DMS53 (cell line): ENCODE results near the gene DMBT1.

Experiments used
- DNase-seq: peaks from one replicate; lab custom pipeline; 2025; lab: John Stamatoyannopoulos, UW

The DMBT1 gene

DNA sequence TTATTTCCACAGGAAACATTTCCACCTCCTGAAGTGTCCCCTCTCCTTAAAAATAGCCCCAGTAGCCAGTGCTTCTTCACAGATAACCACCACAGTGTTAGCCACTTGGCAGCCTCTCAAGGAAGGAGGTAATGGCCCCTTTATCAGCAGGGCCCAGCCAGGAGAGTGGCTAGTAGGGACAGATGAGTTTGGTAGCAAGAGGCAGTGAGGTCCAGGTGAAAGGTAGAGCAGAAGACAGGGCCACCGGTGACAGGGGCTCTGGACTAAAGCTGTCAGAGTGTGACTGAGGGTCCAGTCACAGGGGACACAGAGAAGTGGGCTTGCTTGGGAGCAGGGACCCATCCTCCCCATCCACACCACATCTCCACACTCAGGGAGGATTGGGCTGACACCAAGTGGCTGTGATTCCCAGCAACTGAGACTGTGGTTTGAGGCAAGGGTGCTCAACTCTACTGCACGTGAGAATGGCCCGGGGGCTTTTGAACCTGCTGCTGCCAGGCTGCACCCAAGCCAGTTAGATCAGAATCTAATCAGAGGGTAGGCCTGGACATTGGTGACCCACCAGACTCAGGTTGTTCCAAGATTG is 86.9 kb downstream of the DMBT1 start:
- DNase-seq = no peak

DNA sequence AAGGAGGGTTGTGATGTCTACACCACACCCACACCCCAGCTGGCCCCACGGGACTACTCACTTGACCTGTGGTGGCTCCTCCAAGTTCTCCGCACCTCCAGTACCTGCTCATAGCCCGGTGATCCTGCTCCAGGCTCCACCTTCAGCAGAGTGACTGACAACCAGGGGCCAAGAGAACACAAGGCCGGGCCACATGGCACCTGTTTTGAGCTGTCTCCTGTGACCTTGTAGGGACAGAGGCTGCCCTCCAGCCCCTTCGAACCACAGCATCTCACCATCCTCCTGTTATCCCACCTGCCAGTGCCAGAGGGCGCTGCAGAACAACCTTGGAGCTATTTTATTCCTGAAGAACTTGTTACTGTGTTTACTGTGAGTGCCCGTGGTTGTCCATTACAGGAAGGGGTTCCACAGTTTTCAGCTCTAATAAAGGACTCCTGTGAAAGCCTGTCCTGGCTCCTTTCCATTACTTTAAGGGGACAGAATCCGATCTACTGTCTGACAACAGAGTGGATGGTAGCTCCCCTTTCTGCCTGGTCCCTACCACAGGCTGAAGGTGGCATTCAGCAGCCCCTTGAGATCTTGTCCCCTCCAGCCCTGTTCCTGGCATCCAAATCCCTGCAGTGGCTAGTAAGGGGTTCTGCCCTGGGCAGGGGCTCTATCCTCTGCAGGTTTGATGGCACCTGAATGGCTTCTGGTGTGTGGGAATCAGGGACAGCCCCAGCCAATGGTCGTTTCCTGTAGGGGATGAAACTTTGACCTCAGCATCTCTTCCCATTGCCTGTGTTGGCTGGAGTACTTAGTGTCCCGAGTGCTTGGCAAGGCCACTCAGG is 88.3 kb downstream of the DMBT1 start:
- peak; percentile 79 for DNase-seq

DNA sequence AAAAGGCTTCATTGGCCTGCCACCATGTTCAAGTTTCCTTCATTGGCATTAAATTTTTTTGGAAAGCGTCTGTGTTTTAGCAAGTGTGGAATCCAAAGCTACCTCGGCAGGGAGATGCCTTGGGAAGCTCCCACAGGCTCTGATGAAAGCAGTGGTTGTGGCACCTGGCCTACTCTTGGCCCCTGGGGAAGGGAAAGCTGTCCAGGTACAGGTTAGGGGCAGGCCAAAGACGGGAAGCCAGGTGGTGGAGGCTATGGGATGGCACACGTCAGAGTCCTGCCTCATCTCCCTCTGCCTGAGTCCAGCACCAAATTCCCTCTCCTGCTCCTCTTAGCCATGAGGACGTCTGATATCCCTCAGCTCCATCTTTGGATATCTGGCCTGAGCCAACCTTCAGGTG is 89.3 kb downstream of the DMBT1 start:
- DNase-seq = no peak

DNA sequence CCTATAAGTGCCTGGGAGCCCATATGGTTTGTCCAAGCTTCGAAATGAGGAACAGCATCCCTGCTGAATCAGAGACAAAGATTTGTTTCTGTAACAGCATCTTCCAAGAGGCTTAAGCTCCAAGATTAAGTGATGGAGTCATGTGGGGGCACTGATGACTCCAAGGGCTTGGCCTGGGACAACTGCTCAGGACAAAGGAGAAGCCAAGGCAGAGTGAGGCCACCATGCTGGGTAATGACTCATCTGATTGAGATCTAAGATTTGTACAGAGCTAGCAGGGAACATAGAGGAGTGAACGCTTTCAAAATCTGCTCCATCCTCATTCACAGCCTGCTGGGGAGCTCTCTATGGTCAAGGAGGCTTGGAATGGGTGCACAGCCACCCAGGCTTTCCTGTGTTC is 89.8 kb downstream of the DMBT1 start:
- no peak for DNase-seq

DNA sequence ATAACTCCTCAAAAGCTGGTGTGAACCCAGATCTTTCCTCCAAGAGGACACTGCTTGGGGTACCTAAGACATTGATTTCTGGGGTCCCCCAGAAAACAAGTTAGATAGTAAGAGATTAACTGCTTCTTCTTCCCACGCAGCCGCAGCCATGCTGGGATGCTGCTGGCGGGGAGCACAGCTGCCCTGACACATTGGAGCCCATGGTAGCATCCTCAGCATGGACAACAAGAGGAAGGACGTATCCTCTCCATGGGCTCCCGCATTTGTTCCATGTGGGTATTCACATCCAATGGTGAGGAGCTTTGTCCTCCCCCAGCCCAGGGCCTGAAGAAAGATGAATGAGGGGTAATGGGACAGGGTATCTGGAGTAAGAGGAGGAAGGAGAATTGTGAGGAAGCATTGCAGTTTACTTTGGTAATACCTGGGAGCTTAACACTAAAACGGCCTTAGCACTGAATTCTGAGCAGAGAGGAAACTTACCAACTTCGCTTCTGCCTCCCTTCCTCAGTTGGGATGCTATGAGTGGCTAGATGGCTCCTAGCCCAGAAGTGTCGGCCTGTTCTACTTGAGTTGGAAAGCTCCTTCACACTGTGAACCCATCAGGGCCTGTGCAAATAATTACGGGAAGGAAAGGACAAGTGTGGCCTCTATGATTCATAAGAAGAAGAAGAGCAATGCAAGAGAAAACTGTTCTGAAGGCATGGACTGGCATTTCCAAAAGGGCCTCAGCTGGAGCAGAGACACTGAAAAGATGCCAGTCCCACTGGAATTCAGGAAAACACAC is 95.2 kb downstream of the DMBT1 start:
- DNase-seq = no peak

DNA sequence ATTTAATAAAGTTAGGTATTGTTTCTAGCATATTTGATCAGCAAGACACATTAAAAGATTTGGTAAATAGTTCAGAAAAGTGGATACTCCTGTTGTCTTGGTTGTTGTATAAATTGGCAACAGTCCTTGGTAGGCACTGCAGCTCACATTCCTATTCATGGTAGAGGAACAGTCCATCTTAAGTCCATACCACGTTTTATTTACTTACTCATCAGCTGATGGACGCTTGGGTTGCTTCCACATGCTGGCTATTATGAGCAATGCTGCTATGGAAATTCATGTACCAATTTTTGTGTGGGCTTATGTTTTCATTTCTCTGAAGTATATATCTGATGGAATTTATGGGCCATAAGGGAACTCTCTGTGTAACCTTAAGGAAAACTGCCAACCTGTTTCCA is 95.8 kb downstream of the DMBT1 start:
- no peak for DNase-seq

DNA sequence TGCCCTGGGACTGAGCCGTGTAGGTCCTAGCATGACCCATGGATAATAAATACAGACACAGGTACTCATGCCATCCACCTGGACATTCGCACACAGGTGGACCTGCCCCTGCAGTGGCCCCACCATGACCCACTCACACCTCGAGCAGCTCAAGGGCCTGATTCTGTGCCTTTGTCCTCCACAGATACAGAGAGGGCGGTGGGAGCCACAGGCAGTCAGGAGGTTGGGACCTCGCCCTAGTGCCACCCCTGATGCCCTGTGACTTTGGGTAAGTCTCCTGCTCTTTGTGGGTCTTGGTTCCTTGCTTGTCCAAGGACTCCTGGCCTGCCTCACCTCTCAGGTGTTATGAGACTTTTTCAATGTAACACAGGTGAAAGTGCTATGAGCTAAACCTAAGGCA is 96.2 kb downstream of the DMBT1 start:
- DNase-seq = no peak

DNA sequence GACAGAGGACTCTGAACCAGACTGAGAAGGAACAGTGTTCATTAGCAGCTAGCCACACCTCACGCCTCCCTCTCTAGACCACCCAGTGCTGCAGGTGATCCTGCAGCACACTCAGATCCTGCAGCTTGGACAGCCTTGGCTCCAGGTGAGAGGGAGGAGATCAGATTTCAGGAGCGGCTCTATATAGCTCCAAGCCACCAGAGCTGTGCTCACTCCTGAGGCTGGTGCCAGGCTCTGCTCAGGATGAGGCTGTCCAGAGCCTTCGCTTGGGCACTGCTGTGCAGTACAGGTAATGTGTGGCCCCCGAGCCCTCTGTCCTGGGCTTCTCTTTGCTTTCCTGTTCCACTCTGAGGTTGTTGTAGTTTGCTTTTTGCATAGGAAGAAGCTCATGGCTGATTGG is 96.7 kb downstream of the DMBT1 start:
- no peak for DNase-seq

DNA sequence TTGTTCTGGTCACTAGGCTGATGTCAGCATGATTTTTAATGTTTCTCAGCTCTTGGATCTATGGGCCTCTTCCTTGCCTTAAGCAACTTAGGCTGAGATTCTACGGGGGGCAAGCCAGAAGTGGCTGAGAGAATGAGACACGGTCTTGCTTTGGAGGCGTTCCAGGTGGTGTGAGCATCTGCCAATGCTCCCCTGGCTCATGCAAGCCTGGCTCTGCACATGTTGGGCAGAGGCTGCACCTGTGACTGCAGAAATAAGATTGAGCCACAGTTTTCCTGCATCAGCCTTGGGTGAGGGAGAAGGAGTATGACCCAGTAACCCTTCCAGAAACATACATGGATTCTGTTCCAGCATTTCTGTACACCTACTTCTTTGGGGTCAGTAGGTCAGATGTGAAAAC is 97.2 kb downstream of the DMBT1 start:
- DNase-seq = no peak

DNA sequence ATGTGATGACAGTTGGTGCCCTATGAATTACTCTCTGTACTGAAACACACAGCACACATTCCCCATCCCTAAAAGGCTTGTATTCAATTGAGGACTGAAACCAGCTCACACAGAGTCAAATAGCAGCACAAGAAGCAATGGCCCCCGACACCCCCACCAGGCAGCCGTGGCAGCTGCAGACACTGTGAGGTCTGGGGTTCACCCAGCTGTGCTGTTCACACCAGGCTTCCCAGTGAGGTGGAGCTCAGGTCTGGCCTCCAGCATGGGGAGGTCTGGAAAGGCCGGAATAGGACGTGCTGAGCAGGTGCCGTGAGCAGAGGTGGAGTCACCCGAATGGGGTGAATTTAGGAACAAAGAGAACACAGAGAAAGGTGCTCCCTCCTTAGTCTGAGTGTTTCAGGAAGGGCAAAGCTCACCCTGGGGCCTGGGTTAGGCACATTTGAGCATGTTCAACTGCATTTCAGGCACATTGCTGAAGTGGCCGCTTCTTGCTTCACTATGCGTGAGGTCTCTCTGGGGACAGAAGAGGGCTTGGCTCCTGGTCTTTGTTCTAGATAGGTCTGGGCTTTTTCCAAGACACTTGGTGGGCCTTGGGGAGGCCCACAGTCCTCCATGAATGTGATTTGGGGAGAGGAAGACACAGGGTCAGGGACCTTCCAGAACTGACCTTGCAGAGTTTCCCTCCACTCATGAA is 97.9 kb downstream of the DMBT1 start:
- DNase-seq = no peak

DNA sequence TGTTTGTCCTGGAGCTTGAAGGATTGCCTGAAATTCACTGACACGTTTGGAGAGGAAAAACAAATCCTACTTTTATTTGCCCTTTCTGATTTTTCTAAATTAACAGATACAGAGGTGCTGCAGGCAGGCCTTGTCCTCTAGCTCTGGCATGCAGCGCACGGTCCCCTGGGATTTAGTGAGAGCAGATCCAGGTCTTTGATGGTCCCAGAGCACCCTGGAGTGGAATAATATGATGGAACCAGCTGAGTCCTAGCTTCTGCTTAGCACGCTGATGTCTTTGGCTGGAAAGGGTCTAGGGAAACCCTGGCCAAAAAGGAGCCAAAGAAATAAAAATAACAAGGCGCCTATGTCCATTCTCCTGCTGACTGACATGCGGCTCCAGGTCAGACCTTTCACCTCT is 98.6 kb downstream of the DMBT1 start:
- no peak for DNase-seq

DNA sequence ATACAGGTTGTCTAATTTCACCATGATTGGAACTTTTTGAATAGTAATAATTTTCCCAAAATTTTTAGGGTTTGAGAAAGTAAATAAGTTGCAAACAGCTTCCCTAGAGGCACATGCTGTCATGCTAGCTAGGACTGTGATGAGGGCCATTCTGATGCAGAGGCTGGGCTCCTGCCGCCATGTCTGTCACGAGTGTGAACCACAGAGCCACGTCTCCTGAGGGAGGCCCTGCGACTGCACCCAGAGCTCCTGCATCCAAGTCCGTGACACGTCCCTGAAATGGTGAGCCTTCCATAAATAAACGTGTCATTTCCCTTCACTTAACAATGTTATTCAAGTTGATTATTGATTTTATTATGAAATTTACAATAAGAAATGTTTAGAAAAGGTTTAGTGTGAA is 99.1 kb downstream of the DMBT1 start:
- DNase-seq = no peak

DNA sequence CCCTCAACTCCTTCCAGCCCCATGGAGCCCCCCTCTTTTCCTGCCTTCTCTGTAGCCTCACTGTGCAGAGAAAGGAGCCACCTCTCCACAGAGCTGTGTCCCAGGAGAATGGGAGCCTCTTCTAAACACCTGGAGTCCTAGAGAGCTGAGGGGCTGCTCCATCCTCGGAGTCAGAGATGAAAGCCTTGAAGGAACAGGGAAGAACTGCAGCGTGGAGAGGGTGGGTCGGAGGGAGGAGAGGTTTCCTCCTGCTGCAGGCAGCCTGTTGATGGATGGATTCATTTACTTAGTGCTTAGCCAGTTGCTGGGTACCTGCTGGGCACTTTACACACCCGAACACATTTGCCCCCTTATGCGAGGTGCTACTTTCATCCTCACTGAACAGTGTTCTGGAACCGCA is 100.1 kb downstream of the DMBT1 start:
- no peak for DNase-seq

DNA sequence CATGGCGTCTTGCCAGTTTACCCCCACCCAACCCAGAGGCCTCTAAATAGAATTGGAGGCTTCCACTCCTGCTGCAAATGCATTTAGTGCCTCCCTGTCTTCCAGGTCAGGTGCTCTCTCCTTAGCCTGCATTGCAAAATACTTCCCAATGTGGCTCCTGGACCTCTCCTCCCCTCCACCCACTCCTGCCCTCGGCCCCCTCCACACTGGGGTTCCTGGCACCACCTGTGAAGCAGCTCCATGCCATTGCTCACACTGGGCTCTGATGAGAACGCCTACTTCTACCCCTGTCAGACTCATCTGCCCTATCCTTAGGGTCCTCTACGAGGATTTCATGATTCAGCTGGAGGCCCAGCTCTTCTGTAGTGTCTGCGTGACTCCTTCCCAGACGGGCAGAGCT is 101.7 kb downstream of the DMBT1 start:
- no peak for DNase-seq

DNA sequence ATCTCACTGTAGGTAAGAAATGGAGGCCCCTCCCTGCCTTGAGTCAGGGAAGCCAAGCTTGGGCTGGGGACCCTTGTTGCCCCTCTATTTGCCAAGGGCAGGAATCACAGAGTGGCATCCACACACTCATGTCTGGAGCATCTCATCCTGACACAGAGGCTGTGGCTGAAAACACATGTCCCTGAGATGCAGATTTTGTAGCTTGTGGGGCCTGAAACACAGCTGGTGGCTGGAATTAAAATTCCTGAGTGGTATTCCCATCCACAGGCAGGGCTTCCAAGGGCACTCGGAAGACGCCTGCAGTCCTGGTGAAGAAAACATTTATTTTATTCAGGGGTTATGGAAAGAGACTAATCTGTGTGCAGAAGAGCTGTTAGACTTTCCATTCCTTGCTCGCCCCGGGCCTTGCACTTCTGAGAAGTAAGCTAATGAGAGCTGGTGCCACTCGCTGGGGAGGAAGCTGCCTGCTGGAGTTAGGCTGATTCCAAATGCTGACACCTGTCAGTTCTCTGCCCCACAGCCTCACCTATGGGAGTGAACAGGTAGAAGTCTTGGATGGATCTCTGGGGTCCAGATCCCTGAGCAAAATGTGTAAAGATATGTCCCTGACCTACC is 103.1 kb downstream of the DMBT1 start:
- no peak for DNase-seq

DNA sequence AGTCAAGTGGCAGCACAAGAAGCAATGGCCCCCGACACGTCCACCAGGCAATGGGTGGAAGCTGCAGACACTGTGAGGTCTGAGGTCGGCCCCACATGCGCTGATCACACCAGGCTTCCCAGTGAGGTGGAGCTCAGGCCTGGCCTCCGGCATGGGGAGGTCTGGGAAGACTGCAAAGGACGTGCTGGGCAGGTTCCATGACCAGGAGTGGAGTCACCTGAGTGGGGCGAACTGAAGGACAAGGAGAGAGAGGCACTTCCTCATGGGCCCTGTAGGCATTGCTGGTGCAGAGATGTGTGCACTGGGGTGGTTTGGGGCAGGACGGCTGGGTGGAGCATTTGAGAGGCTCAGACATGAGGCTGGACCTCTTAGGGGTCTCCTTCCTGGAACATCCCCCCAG is 103.9 kb downstream of the DMBT1 start:
- DNase-seq = no peak

DNA sequence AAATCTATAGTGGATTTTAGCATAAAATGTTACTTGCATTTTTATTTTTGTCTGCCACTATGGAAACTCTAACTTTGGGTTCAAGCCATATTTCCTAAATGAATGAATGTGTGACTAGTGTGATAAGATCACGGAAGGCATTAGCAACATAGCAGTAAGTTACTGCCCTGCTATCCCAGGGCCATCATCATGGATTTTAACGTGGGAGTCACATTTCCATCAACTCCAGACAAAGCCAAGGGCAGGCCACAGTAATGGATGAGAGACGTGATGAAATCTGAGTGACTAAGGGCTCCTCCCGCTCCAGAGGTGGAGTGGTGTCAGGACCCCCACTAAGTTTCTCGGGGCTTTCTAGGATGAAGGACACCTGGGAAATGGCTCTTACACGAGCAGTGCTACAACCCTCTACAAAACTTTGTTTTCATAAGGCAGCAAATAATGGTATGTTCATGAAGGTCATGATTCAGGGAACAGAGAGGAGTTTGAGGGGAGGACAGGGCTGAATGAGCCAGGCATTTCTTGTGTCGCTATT is 104.8 kb downstream of the DMBT1 start:
- DNase-seq = no peak

DNA sequence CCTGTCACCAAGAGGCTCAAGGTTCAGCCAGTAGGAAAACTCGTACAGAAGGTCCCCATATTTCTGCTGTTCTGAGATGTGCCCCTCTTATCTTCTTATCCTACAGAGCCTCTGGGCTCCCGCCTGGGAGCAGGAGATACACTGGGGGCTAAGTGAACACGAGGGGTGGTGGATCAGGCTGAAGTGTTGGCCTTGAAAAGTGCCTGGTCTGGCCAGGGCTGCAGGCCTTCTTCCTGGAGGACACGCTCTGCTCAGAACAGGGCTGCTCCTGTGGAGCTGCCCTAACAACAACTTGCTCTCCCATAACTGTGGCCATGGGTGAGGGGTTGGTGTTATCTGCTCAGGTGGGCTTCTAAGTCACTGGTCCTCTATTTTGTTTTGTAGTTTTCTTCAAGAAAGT is 105.4 kb downstream of the DMBT1 start:
- DNase-seq = no peak

DNA sequence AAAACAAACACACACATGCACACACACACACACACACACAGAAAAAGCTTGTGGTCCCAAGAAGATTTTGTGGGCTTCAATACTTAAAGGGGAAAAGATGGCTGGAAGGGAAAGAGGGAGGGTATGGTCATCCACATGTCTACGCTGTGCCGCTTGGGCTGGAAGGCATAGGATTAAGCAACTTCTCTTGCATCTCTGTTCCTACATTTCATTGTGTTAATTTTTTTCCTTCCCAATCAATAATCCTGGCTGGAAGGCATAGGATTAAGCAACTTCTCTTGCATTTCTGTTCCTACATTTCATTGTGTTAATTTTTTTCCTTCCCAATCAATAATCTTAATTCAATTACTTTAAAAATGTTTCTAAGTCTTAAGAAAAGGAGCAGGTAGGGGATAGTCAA is 108.5 kb downstream of the DMBT1 start:
- DNase-seq = no peak

DNA sequence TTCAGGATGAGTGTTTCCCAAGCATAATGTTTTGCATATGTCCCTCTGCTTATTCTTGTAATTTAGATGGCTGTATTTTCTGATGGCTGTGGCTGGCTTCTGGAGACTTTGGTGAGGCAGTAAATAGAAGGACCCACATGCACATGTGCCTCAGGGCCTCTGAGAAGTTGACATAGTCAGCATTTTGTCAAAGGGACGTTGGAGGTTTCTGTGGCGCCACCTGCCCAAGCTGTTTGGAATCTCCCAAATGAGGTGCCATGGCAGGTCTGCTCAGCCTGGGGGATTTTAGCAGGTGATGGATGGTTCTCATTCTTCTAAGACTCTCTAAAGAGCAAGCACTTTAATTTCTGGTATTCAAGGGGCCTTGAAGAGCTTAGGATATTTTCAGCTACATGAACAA is 109.3 kb downstream of the DMBT1 start:
- DNase-seq = peak; percentile 10

DNA sequence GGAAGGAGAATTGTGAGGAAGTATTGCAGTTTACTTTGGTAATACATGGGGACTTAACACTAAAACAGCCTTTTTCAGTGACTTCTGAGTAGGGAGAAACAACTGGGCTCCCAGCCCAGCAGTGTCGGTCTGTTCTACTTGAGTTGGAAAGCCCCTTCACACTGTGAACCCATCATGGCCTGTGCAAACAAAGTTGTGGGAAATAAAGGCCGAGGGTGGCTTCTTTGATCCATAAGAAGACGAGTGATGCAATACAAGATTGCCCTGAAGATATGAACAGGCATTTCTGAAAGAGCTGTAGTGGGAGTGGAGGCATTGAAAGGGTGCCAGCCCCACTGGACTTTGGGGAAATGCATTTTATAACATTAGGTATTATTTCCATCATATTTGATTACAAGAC is 110.8 kb downstream of the DMBT1 start:
- DNase-seq = no peak

DNA sequence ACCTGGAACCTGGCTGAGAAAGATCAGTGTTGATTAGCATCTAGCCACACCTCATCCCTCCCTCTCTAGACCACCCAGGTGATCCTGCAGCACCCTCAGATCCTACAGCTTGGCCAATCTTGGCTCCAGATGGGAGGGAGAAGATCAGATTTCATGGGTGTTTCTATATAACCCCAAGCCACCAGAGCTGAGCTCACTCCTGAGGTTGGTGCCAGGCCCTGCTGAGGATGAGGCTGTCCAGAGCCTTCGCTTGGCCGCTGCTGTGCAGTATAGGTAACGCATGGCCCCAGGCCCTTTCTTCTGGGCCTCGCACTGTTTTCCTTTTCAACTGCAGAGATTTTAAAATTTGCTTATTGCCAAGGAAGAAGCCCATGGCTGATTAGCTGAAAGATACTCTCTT is 112.1 kb downstream of the DMBT1 start:
- no peak for DNase-seq
